Coronary artery (tissue), 2 donors: Measurements from ENCODE around the gene BCL7C.

Source experiments
- DNase-seq: peaks from one replicate; pipeline ENCODE4 v3.0.0-alpha.2; 2017; ENCODE audit warnings: low spot score
- H3K27ac ChIP-seq, 2 donors: fragments of 200-600 bp; sonication (generic); one replicate each; pipeline ENCODE4 v1.5.1; 2016 to 2019
- H3K4me3 ChIP-seq: fragments of 200-600 bp; sonication (generic); 2 replicates; pipeline ENCODE4 v1.5.1; 2016; ENCODE audit warnings: mild to moderate bottlenecking, moderate library complexity
- CTCF ChIP-seq: fragments of 200-600 bp; sonication (generic); IDR thresholded peaks from one replicate; pipeline ENCODE4 v1.5.1; 2019; ENCODE audit warnings: antibody characterized with exemption

The BCL7C gene

GRCh38 chr16:30921748-30922419 lies 28.0 kb upstream of the BCL7C start:
- peak; percentile 69 for TF ChIP-seq CTCF
- H3K27ac ChIP-seq, result peak overlapping the region; percentile 93 to 95
- DNase-seq, result peak; percentile 92
- H3K4me3 ChIP-seq, result peak overlapping the region; percentile 69

- peak overlapping the region; percentile 69 for H3K4me3 ChIP-seq
- TF ChIP-seq CTCF, result no peak
Measured at GRCh38 chr16:30921459-30921747, 27.5 kb upstream of the BCL7C start.

GRCh38 chr16:30920891-30921290 lies 27.0 kb upstream of the BCL7C start:
- DNase-seq, result no peak
- no peak for TF ChIP-seq CTCF
- H3K4me3 ChIP-seq, result no peak overlapping the region
- no peak overlapping the region for H3K27ac ChIP-seq

More at GRCh38 chr16:30921459-30921747, 27.5 kb upstream of the BCL7C start:
- DNase-seq, result no peak
- H3K27ac ChIP-seq, result peak overlapping the region; percentile 93 to 95

- DNase-seq, result no peak
- Histone ChIP-seq H3K27ac (no peak overlapping the region), H3K4me3 (no peak overlapping the region)
- TF ChIP-seq CTCF, result no peak
Measured at GRCh38 chr16:30918614-30919013, 24.7 kb upstream of the BCL7C start.

GRCh38 chr16:30914830-30915229 lies 21.0 kb upstream of the BCL7C start:
- TF ChIP-seq CTCF, result no peak
- Histone ChIP-seq H3K27ac (no peak overlapping the region), H3K4me3 (no peak overlapping the region)
- DNase-seq, result no peak

- Histone ChIP-seq H3K27ac (no peak overlapping the region), H3K4me3 (no peak overlapping the region)
- no peak for TF ChIP-seq CTCF
- DNase-seq, result no peak
Measured at GRCh38 chr16:30912794-30913412, 19.0 kb upstream of the BCL7C start.

GRCh38 chr16:30910427-30911029 lies 16.7 kb upstream of the BCL7C start:
- Histone ChIP-seq H3K27ac (no peak overlapping the region), H3K4me3 (no peak overlapping the region)
- TF ChIP-seq CTCF, result no peak
- no peak for DNase-seq
